ENCODE results near the gene ZNF248.

DNA sequence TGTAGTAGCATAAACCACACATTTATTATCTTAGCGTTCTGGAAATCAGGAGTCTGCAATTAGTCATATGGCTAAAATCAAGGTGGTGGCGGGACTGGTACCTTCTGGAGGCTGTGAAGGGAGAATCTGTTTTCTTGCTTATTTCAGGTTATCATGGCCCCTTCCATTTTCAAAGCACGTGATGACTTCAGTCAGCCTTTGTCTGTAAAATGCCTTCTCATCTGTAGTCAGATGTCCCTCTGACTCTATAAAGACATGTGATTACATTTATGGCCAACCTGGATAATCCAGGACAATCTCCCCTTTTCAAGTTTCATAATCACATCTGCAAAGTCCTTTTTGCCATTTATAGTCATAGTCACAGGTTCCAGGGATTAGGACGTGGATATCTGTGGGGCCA, 15.5 kb upstream of the ZNF248 start:
- TF ChIP-seq EZH2 (IDR thresholded peaks at IDR 0.05; ENCODE audit: low read length, missing control alignments): no peak
- no peak for TF ChIP-seq CTCF (conservative IDR thresholded peaks at IDR 0.05 in 1 of 2, IDR thresholded peaks at IDR 0.05 in 1 of 2; ENCODE audit: low read depth in 1 of 2, low read length in 2 of 2)
